Astrocyte (in vitro differentiated cells and primary cell): Measurements from ENCODE around the gene CD19.

Experiments
- EZH2 ChIP-seq: IDR thresholded peaks from 2 replicates; pipeline ENCODE4 v1.6.1; 2012; ENCODE audit warnings: mild to moderate bottlenecking, low read length, inconsistent platforms; ENCODE audit not compliant: insufficient read depth
- TF ChIP-seq, protein P1 (sequence below): IDR thresholded peaks from 2 replicates; pipeline ENCODE4 v1.5.1; 2011; ENCODE audit warnings: low read depth, mild to moderate bottlenecking, inconsistent platforms, low read length, moderate library complexity; ENCODE audit not compliant: insufficient read depth

DNA sequence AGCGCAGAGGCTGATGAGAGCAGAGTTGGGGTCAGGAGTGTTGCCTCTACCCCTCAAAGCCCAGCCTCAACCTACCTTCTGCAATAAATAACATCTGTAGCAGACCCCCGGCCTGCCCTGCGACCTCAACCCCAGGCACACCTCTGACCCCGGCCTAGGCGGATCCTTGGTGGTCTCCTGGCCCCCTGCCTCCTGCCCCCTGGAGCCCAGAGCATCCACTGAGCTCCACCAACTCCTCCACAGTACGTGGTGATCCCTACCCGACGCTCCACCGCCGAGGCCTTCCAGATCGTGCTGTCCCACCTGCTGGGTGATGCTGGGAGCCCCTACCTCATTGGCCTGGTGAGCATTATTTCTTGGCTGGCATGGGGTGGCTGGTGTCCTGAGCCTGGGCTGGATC is 51.2 kb downstream of the CD19 start:
- TF ChIP-seq, protein P1, sequence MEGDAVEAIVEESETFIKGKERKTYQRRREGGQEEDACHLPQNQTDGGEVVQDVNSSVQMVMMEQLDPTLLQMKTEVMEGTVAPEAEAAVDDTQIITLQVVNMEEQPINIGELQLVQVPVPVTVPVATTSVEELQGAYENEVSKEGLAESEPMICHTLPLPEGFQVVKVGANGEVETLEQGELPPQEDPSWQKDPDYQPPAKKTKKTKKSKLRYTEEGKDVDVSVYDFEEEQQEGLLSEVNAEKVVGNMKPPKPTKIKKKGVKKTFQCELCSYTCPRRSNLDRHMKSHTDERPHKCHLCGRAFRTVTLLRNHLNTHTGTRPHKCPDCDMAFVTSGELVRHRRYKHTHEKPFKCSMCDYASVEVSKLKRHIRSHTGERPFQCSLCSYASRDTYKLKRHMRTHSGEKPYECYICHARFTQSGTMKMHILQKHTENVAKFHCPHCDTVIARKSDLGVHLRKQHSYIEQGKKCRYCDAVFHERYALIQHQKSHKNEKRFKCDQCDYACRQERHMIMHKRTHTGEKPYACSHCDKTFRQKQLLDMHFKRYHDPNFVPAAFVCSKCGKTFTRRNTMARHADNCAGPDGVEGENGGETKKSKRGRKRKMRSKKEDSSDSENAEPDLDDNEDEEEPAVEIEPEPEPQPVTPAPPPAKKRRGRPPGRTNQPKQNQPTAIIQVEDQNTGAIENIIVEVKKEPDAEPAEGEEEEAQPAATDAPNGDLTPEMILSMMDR, result no peak
- TF ChIP-seq EZH2, result no peak
